ENCODE results near the gene TLX3.

TLX3 gene

DNA sequence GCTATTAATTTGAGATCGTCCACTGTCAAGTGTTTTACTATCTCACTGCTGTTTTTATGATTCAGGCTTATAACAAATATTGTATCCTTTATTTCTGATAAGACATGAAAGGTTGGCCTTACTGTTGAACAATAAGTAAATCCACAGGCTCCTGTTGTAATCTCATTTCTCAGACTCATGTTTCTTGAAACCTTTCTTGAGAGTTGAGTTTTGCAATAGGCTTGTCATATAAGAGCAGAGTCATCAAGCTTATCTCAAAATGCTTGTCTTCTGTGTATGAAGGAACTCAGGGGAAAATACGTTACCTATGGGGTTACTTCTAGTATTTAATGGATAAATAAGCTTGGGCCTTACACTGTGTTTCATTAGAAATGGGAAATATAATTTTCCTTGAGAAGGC lies 9.2 kb upstream of the TLX3 start:
- in situ Hi-C loops (cut with HindIII; ENCODE audit: low sequenced_read_pairs), result no loop called here
- no peak for DNase-seq (ENCODE audit: low read depth, low spot score)
- no peak for TF ChIP-seq CTCF (IDR thresholded peaks at IDR 0.05; ENCODE audit: low read depth, low read length)
- no peak overlapping the region for H3K4me3 ChIP-seq (ENCODE audit: low read depth, low read length)

DNA sequence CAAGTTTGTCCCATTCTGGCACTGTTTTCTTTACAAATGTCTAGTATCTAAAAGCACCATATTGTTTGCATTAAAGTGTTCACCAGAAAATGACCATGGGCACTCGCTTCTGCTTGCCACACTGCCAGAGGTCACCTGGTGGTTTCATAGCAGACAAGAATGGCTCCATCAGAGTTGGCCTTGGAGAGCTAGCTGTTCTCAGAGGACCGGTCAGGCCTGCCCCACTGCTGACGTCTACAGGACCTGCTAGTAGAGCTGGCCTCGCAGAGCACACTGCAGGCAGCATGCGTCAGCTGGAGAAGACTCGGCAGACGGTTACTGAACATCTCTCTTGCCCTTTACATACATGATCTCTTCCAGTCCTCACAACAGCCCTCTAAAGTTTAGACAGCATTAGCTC lies 8.7 kb upstream of the TLX3 start:
- DNase-seq (ENCODE audit: low read depth, low spot score), result no peak
- TF ChIP-seq CTCF (IDR thresholded peaks at IDR 0.05; ENCODE audit: low read depth, low read length), result no peak
- H3K4me3 ChIP-seq (ENCODE audit: low read depth, low read length), result no peak overlapping the region
- in situ Hi-C loops (cut with HindIII; ENCODE audit: low sequenced_read_pairs), result no loop called here

GRCh38 chr5:171306166-171306565 lies 2.9 kb upstream of the TLX3 start:
- H3K4me3 ChIP-seq (ENCODE audit: low read depth, low read length), result no peak overlapping the region
- no peak for TF ChIP-seq CTCF (IDR thresholded peaks at IDR 0.05; ENCODE audit: low read depth, low read length)
- DNase-seq (ENCODE audit: low read depth, low spot score), result no peak
- in situ Hi-C loops (cut with HindIII; ENCODE audit: low sequenced_read_pairs), result no loop called here

GRCh38 chr5:171306781-171307591 lies 2.1 kb upstream of the TLX3 start:
- in situ Hi-C loops (cut with HindIII; ENCODE audit: low sequenced_read_pairs), result no loop called here
- TF ChIP-seq CTCF (IDR thresholded peaks at IDR 0.05; ENCODE audit: low read depth, low read length), result no peak
- no peak overlapping the region for H3K4me3 ChIP-seq (ENCODE audit: low read depth, low read length)
- DNase-seq (ENCODE audit: low read depth, low spot score), result no peak

DNA sequence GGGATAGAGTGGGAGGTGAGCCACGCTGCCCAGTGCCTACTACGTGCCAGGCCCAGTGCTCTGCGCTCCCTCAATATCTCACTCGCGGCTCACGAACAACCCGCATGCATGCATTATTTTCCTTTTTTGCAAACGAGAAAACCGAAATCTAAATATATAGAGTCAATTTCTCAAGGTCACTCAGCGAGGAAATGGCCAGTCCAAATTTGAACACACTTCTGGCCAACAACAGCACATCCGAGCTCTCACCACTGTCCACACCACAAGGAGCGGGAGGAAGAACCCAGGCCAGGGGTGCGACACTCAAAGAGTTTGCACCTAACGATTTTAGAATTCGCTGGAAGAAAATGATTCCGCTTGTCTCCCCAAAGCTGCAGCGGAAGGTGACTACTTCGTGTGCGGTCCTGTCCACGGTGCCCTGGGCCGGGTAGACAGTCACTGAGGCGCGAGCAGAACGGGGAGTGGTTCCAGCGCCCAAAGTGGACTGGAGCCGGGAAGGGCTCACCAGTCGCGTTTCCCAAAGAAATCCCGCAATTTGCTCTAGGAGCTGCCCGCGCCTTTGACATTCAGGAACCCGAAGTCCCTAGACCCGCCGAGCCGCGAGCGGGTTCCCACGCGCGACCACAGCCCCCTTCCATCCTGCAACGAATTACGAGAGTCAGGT lies 1.1 kb upstream of the TLX3 start:
- TF ChIP-seq CTCF (IDR thresholded peaks at IDR 0.05; ENCODE audit: low read depth, low read length), result no peak
- DNase-seq (ENCODE audit: low read depth, low spot score), result peak; percentile 18
- in situ Hi-C loops (cut with HindIII; ENCODE audit: low sequenced_read_pairs), result no loop called here
- H3K4me3 ChIP-seq (ENCODE audit: low read depth, low read length), result no peak overlapping the region

DNA sequence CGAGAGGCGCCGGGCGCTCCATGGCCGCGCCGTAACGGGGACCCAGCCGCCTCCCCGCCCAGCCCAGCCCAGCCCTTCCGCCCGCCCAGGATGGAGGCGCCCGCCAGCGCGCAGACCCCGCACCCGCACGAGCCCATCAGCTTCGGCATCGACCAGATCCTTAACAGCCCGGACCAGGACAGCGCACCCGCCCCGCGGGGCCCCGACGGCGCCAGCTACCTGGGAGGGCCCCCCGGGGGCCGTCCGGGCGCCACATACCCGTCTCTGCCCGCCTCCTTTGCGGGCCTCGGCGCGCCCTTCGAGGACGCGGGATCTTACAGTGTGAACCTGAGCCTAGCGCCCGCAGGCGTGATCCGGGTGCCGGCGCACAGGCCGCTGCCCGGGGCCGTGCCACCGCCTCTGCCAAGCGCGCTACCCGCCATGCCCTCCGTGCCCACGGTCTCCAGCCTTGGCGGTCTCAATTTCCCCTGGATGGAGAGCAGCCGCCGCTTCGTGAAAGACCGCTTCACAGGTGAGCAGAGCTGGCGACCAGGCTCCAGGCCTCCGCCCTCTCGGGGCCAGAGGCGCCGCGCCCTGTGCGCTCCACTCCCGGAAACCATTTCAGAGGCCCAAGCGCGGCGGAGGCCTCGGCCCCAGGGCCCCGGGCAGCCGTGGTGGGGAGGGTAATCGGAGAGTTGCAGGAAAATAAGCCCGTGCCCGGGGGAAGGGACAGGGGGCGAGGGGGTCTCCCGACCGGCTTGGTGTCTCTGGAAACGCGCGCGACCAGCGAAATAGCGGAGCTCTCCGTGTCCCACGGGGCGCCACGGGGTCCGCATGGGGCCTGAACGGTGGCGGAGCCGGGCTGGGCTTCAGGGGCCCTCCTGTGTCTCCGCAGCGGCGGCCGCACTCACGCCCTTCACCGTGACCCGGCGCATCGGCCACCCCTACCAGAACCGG lies 496 bp downstream of the TLX3 start:
- in situ Hi-C loops (cut with HindIII; ENCODE audit: low sequenced_read_pairs), result no loop called here
- no peak for TF ChIP-seq CTCF (IDR thresholded peaks at IDR 0.05; ENCODE audit: low read depth, low read length)
- no peak overlapping the region for H3K4me3 ChIP-seq (ENCODE audit: low read depth, low read length)

More for the DNA sequence above, 496 bp downstream of the TLX3 start:
- no peak for DNase-seq (ENCODE audit: low read depth, low spot score)
